GM13976 (cell line): ENCODE measurements around the gene GINM1.
A peak's percentile ranks its signal among the peaks of the same experiment; 100 is the strongest.

ENCODE experiments used
- DNase-seq: peaks from one replicate; pipeline ENCODE4 v3.0.0; 2012; ENCODE audit warnings: low spot score
- in situ Hi-C: fragments of 300-500 bp; cut with MboI; formaldehyde crosslinking; loops from one replicate; pipeline ENCODE4 v1.12.0; 2022; ENCODE audit warnings: low sequenced_read_pairs, mixed read lengths, inconsistent platforms; ENCODE audit not compliant: unreplicated experiment
- TF ChIP-seq, protein P1 (sequence below): IDR thresholded peaks from 2 replicates; pipeline ENCODE4 v1.5.1; 2012; ENCODE audit warnings: borderline replicate concordance, mild to moderate bottlenecking; ENCODE audit not compliant: insufficient read depth; ENCODE audit errors: extremely low read depth, missing control alignments, control extremely low read depth

Gene GINM1

DNA sequence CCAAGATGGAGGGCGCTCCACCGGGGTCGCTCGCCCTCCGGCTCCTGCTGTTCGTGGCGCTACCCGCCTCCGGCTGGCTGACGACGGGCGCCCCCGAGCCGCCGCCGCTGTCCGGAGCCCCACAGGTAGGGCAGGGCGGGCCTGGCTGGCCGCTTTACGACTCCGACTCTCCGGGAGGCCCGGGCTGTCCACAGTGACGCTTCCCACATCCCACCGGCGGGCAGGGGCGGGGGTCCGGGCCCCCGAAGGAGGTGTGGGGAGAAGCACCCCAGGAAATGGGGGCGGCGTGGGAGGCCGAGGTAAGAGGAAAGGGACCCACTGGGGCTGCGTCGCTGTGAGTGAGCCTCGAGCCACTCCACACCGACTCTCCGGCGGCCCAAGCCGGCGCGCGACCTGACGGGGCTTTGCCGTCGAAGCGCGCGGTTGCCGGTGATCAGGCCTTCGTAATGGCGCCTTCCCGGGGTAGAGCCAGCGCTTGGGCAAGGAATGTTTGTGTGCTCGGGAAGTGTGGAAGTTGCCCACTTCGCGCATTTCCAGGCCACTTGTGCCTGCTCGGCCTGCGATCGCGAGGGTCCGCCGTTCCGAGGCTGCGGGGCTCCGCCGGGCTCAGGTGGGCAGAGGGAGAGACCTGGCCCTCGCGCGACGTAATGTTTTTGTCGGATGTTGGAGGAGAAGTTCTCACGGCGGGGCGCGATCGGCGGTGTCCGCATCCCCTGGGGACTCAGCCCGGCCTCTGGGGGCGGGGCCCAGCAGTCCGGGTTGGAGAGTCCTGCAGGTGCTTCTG, 427 bp downstream of the GINM1 start:
- in situ Hi-C loops: no loop called here
- DNase-seq: peak; percentile 62
- TF ChIP-seq, protein P1, sequence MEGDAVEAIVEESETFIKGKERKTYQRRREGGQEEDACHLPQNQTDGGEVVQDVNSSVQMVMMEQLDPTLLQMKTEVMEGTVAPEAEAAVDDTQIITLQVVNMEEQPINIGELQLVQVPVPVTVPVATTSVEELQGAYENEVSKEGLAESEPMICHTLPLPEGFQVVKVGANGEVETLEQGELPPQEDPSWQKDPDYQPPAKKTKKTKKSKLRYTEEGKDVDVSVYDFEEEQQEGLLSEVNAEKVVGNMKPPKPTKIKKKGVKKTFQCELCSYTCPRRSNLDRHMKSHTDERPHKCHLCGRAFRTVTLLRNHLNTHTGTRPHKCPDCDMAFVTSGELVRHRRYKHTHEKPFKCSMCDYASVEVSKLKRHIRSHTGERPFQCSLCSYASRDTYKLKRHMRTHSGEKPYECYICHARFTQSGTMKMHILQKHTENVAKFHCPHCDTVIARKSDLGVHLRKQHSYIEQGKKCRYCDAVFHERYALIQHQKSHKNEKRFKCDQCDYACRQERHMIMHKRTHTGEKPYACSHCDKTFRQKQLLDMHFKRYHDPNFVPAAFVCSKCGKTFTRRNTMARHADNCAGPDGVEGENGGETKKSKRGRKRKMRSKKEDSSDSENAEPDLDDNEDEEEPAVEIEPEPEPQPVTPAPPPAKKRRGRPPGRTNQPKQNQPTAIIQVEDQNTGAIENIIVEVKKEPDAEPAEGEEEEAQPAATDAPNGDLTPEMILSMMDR: no peak

DNA sequence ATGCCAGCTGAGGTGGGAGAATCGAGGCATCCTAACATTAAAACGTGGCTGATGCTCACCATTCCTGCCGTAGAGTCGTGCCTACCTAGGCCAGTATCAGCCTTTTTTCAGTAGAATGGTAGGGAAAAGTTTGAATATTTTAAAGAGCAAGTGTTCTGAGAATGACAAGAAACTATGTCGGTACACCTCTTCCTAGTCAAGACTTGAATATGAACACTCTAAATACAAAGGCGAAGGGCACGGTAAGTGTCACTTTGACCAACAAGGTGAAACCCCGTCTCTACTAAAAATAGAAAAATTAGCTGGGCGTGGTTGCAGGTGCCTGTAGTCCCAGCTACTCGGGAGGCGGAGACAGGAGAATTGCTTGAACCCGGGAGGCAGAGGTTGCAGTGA, 1.0 kb downstream of the GINM1 start:
- peak; percentile 32 for DNase-seq
- TF ChIP-seq, protein P1: no peak
- in situ Hi-C loops: no loop called here

- peak; percentile 37 for DNase-seq
- in situ Hi-C loops: no loop called here
- TF ChIP-seq, protein P1: no peak
Observed at GRCh38 chr6:149567945-149568585, 1.9 kb downstream of the GINM1 start.

DNA sequence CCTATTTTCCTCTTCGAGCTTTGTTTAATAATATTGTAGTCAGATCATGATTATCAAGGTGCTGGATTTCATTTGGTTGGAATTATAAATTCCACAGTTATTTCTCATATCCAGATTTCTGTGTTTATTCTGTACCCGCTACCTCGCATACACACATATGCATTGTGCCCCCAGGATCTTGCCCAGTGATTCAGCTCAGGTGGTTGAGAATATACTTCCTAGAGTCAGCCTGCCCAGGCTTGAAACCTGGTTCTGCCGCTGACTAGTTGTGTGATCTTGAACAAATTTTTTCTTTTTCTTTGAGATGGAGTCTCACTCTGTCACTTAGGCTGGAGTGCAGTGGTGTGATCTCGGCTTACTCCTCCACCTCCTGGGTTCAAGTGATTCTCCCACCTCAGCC, 14.7 kb downstream of the GINM1 start:
- DNase-seq: no peak
- in situ Hi-C loops: no loop called here
- TF ChIP-seq, protein P1: no peak

GRCh38 chr6:149581349-149581748, 15.2 kb downstream of the GINM1 start:
- DNase-seq: no peak
- in situ Hi-C loops: no loop called here
- TF ChIP-seq, protein P1: no peak

DNA sequence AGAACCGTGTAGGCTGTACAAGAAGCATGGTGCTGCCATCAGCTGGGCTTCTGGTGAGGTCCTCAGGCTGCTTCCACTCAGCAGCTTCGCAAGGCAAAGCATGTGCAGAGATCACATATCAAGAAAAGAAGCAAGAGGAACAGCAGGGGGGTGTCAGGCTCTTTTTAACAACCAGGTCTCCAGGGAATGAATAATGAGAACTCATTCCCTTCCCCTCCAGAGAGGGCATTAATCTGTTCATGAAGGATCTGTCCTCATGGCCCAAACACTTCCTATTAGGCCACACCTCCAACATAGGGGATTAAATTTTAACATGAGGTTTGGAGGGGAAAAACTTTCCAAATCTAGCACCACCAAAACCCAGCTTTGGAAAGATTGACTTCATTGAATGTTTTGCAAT, 20.0 kb downstream of the GINM1 start:
- in situ Hi-C loops: no loop called here
- no peak for DNase-seq
- TF ChIP-seq, protein P1: no peak
